ENCODE measurements around the gene TMEM229B. TPM values are rescaled to one million over a fixed set of nuclear protein-coding genes. Genes with fewer than 3 reads are reported as not detected.

TMEM229B gene
- polyA plus RNA-seq, 1 donor from 2014 or later, result 4.2 TPM

- no peak overlapping the region for H3K9ac ChIP-seq (ENCODE audit: low read length)
- H3K9me3 ChIP-seq (ENCODE audit: low read length), result no peaks in the 10 kb centered on the region
- no peaks in the 10 kb centered on the region for H3F3A ChIP-seq (ENCODE audit: insufficient read depth, low read length, poor library complexity, severe bottlenecking)
- H4K20me1 ChIP-seq (ENCODE audit: insufficient read depth), result no peaks in the 10 kb centered on the region
- no peak overlapping the region for H3K27ac ChIP-seq (ENCODE audit: low read length)
- no peaks in the 10 kb centered on the region for H3K27me3 ChIP-seq (ENCODE audit: insufficient read depth, low read depth, low read length)
- TF ChIP-seq RAD21 (conservative IDR thresholded peaks at IDR 0.05), result no peak
- H3K4me2 ChIP-seq (ENCODE audit: low read length), result no peak overlapping the region
- H2AFZ ChIP-seq (ENCODE audit: low read depth, low read length), result no peak overlapping the region
- no peaks in the 10 kb centered on the region for H3K79me2 ChIP-seq (replicated peaks; ENCODE audit: insufficient read depth, low read length)
- no peaks in the 10 kb centered on the region for H3K9me2 ChIP-seq (ENCODE audit: insufficient read depth, low read length)
- no peaks in the 10 kb centered on the region for H3K36me3 ChIP-seq (ENCODE audit: insufficient read depth, low read length)
- no peak overlapping the region for H3K4me3 ChIP-seq (ENCODE audit: low read length)
Observed at GRCh38 chr14:67469954-67470353, 18.6 kb downstream of the TMEM229B start.

DNA sequence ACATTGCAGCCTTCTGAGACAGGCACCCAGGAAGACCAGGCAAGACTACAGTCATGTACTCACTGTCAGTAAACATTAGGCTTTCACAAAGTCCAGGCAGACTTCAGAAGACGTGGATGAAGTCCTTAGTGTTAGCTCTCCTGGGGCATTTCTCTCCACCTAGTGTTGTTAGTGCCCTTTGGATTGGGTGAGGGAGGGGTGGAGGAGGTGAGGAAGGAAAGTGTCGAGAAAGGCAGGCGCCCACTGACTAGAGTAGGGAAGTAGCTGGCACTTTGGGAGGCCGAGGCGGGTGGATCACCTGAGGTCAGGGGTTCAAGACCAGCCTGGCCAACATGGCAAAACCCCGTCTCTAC is 20.2 kb downstream of the TMEM229B start:
- H3K9me2 ChIP-seq (ENCODE audit: insufficient read depth, low read length), result no peaks in the 10 kb centered on the region
- TF ChIP-seq, protein P1, sequence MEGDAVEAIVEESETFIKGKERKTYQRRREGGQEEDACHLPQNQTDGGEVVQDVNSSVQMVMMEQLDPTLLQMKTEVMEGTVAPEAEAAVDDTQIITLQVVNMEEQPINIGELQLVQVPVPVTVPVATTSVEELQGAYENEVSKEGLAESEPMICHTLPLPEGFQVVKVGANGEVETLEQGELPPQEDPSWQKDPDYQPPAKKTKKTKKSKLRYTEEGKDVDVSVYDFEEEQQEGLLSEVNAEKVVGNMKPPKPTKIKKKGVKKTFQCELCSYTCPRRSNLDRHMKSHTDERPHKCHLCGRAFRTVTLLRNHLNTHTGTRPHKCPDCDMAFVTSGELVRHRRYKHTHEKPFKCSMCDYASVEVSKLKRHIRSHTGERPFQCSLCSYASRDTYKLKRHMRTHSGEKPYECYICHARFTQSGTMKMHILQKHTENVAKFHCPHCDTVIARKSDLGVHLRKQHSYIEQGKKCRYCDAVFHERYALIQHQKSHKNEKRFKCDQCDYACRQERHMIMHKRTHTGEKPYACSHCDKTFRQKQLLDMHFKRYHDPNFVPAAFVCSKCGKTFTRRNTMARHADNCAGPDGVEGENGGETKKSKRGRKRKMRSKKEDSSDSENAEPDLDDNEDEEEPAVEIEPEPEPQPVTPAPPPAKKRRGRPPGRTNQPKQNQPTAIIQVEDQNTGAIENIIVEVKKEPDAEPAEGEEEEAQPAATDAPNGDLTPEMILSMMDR (IDR thresholded peaks at IDR 0.05; ENCODE audit: poor library complexity, severe bottlenecking), result no peak
- TF ChIP-seq MXI1 (conservative IDR thresholded peaks at IDR 0.05; ENCODE audit: poor library complexity, severe bottlenecking) (no peak), EP300 (conservative IDR thresholded peaks at IDR 0.05; ENCODE audit: poor library complexity, severe bottlenecking) (no peak), TAF1 (IDR thresholded peaks at IDR 0.05; ENCODE audit: low read depth) (no peak), SMC3 (conservative IDR thresholded peaks at IDR 0.05; ENCODE audit: poor library complexity) (no peak), POLR2AphosphoS5 (IDR thresholded peaks at IDR 0.05) (no peak), EZH2 (IDR thresholded peaks at IDR 0.05; ENCODE audit: borderline replicate concordance, insufficient read depth, low read length, poor library complexity, severe bottlenecking) (no peak)
- TF ChIP-seq, protein P2, sequence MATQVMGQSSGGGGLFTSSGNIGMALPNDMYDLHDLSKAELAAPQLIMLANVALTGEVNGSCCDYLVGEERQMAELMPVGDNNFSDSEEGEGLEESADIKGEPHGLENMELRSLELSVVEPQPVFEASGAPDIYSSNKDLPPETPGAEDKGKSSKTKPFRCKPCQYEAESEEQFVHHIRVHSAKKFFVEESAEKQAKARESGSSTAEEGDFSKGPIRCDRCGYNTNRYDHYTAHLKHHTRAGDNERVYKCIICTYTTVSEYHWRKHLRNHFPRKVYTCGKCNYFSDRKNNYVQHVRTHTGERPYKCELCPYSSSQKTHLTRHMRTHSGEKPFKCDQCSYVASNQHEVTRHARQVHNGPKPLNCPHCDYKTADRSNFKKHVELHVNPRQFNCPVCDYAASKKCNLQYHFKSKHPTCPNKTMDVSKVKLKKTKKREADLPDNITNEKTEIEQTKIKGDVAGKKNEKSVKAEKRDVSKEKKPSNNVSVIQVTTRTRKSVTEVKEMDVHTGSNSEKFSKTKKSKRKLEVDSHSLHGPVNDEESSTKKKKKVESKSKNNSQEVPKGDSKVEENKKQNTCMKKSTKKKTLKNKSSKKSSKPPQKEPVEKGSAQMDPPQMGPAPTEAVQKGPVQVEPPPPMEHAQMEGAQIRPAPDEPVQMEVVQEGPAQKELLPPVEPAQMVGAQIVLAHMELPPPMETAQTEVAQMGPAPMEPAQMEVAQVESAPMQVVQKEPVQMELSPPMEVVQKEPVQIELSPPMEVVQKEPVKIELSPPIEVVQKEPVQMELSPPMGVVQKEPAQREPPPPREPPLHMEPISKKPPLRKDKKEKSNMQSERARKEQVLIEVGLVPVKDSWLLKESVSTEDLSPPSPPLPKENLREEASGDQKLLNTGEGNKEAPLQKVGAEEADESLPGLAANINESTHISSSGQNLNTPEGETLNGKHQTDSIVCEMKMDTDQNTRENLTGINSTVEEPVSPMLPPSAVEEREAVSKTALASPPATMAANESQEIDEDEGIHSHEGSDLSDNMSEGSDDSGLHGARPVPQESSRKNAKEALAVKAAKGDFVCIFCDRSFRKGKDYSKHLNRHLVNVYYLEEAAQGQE (IDR thresholded peaks at IDR 0.05; ENCODE audit: borderline replicate concordance), result no peak
- no peak overlapping the region for H3K4me2 ChIP-seq (ENCODE audit: low read length)
- no peaks in the 10 kb centered on the region for H4K20me1 ChIP-seq (ENCODE audit: insufficient read depth)
- no peaks in the 10 kb centered on the region for H3K79me2 ChIP-seq (replicated peaks; ENCODE audit: insufficient read depth, low read length)
- no peaks in the 10 kb centered on the region for H3K9me3 ChIP-seq (ENCODE audit: low read length)
- no peak overlapping the region for H3K4me3 ChIP-seq (ENCODE audit: low read length)
- H3K27ac ChIP-seq (ENCODE audit: low read length), result no peak overlapping the region
- no peak overlapping the region for H2AFZ ChIP-seq (ENCODE audit: low read depth, low read length)
- H3K9ac ChIP-seq (ENCODE audit: low read length), result no peak overlapping the region
- no peaks in the 10 kb centered on the region for H3K36me3 ChIP-seq (ENCODE audit: insufficient read depth, low read length)
- no peaks in the 10 kb centered on the region for H3F3A ChIP-seq (ENCODE audit: insufficient read depth, low read length, poor library complexity, severe bottlenecking)
- H3K27me3 ChIP-seq (ENCODE audit: insufficient read depth, low read depth, low read length), result no peaks in the 10 kb centered on the region

GRCh38 chr14:67467134-67467533 is 21.4 kb downstream of the TMEM229B start:
- no peak for TF ChIP-seq MXI1 (conservative IDR thresholded peaks at IDR 0.05; ENCODE audit: poor library complexity, severe bottlenecking)
- TF ChIP-seq EP300 (conservative IDR thresholded peaks at IDR 0.05; ENCODE audit: poor library complexity, severe bottlenecking), result no peak
- no peak for TF ChIP-seq POLR2AphosphoS5 (IDR thresholded peaks at IDR 0.05)
- TF ChIP-seq EZH2 (IDR thresholded peaks at IDR 0.05; ENCODE audit: borderline replicate concordance, insufficient read depth, low read length, poor library complexity, severe bottlenecking), result no peak
- no peak for TF ChIP-seq SMC3 (conservative IDR thresholded peaks at IDR 0.05; ENCODE audit: poor library complexity)
- H3K9me2 ChIP-seq (ENCODE audit: insufficient read depth, low read length), result no peaks in the 10 kb centered on the region
- H4K20me1 ChIP-seq (ENCODE audit: insufficient read depth), result no peaks in the 10 kb centered on the region
- no peaks in the 10 kb centered on the region for H3K27me3 ChIP-seq (ENCODE audit: insufficient read depth, low read depth, low read length)
- H3K4me2 ChIP-seq (ENCODE audit: low read length), result no peak overlapping the region
- no peaks in the 10 kb centered on the region for H3K9me3 ChIP-seq (ENCODE audit: low read length)
- no peak overlapping the region for H2AFZ ChIP-seq (ENCODE audit: low read depth, low read length)
- no peaks in the 10 kb centered on the region for H3K79me2 ChIP-seq (replicated peaks; ENCODE audit: insufficient read depth, low read length)
- H3K9ac ChIP-seq (ENCODE audit: low read length), result no peak overlapping the region
- H3K27ac ChIP-seq (ENCODE audit: low read length), result no peak overlapping the region
- H3K4me3 ChIP-seq (ENCODE audit: low read length), result no peak overlapping the region
- H3F3A ChIP-seq (ENCODE audit: insufficient read depth, low read length, poor library complexity, severe bottlenecking), result no peaks in the 10 kb centered on the region
- no peaks in the 10 kb centered on the region for H3K36me3 ChIP-seq (ENCODE audit: insufficient read depth, low read length)

Data from neural cell (in vitro differentiated cells).